ENCODE results near the gene CSF2. TPM values are rescaled to one million over a fixed set of nuclear protein-coding genes. Genes with fewer than 3 reads are reported as not detected.

CSF2 gene
- total RNA-seq, 1 experiment from 2014 or later = 0.80 TPM

DNA sequence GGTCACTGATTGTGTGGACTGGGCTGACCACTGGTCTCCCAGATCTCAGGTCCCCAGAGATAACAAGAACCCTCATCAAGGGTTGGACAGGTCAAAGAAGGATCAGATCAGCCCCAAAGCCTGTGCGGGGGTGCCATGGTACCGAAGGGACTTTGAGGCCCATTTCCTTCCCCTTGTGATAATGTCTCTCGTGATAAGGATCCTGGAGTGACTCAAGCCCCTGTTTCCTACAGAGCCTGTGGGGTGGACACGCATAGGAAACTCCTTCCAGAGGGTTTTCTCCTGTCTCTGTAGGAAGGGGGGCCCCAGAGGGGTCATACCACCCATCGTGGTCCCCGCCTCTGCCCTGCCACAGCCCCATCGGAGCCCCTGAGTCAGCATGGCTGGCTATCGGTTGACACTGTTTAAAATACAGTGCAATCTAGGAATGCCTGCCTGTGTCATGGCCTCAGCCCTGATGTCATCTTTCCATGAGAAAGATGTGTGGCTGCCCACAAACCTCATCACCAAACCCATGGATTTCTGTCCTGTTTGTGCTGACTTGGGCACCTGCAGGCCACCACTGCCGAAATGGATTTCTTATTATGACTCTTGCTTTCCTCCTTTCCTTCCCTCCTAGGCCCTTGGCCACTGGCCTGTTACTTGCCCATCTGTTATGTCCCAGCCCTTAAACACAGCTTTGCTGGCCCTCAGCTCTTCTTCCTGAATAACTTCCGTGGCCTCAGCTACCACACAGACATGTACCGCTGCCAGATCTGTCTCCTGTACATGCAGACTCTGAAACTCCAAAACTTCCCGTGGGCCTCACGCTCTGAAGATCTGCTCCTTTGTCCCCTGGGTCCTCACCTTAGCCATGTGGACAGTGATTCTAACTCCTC is 2.9 kb upstream of the CSF2 start:
- Mint-ChIP-seq H3K36me3 (ENCODE audit: insufficient read depth, unreplicated experiment) (peaks cover 2% of the 10 kb centered on the region), H3K9me3 (ENCODE audit: low read depth, unreplicated experiment) (no peaks in the 10 kb centered on the region), H3K4me1 (ENCODE audit: low read depth, unreplicated experiment) (peaks cover 35% of the 10 kb centered on the region), H3K27me3 (ENCODE audit: unreplicated experiment) (no peaks in the 10 kb centered on the region), H3K4me3 (ENCODE audit: low read depth, unreplicated experiment) (no peak overlapping the region), H3K27ac (ENCODE audit: unreplicated experiment) (no peak overlapping the region)
- intact Hi-C loops (cut with micrococcal nuclease; ENCODE audit: unreplicated experiment) = loop anchor here (10.0 kb wide), 1 partner anchor 294 kb away; the partner anchor contains the start of gene SLC22A5
- CTCF ChIA-PET = interaction anchor here (0.5 kb wide), 1 partner anchor 139 kb away, joined by 8 read pairs; no protein-coding TSS in a partner anchor
- BruUV-seq (replicated peaks) = no TSS peak
- TF ChIP-seq, protein P1, sequence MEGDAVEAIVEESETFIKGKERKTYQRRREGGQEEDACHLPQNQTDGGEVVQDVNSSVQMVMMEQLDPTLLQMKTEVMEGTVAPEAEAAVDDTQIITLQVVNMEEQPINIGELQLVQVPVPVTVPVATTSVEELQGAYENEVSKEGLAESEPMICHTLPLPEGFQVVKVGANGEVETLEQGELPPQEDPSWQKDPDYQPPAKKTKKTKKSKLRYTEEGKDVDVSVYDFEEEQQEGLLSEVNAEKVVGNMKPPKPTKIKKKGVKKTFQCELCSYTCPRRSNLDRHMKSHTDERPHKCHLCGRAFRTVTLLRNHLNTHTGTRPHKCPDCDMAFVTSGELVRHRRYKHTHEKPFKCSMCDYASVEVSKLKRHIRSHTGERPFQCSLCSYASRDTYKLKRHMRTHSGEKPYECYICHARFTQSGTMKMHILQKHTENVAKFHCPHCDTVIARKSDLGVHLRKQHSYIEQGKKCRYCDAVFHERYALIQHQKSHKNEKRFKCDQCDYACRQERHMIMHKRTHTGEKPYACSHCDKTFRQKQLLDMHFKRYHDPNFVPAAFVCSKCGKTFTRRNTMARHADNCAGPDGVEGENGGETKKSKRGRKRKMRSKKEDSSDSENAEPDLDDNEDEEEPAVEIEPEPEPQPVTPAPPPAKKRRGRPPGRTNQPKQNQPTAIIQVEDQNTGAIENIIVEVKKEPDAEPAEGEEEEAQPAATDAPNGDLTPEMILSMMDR (IDR thresholded peaks at IDR 0.05; ENCODE audit: unreplicated experiment) = no peak
- DNase-seq = no peak

DNA sequence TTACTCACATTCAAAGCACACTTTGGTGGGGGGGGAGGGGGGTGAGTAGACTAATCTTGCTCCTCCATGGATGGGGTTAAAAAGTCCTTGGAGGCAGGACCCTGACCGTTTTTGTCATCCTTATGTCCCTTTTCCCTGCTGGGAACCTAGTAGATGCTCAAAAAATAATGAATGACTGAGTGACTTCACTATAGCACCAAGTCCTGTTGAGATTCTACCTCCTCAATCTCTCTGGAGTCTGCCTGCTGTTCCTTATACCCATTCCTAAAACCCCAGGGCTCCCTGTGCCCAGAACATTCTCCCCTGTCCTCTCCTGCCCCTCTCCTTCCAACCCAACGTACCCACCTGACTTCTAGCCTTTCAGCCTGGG is 2.3 kb upstream of the CSF2 start:
- no peak for DNase-seq
- Mint-ChIP-seq H3K4me3 (ENCODE audit: low read depth, unreplicated experiment) (no peak overlapping the region), H3K9me3 (ENCODE audit: low read depth, unreplicated experiment) (no peaks in the 10 kb centered on the region), H3K4me1 (ENCODE audit: low read depth, unreplicated experiment) (peaks cover 39% of the 10 kb centered on the region), H3K36me3 (ENCODE audit: insufficient read depth, unreplicated experiment) (peaks cover 5% of the 10 kb centered on the region), H3K27ac (ENCODE audit: unreplicated experiment) (no peak overlapping the region), H3K27me3 (ENCODE audit: unreplicated experiment) (no peaks in the 10 kb centered on the region)
- TF ChIP-seq, protein P1 (IDR thresholded peaks at IDR 0.05; ENCODE audit: unreplicated experiment) = no peak
- no TSS peak for BruUV-seq (replicated peaks)
- intact Hi-C loops (cut with micrococcal nuclease; ENCODE audit: unreplicated experiment) = loop anchor here (10.0 kb wide), 1 partner anchor 293 kb away; the partner anchor contains the start of gene SLC22A5
- CTCF ChIA-PET = no interaction called here

DNA sequence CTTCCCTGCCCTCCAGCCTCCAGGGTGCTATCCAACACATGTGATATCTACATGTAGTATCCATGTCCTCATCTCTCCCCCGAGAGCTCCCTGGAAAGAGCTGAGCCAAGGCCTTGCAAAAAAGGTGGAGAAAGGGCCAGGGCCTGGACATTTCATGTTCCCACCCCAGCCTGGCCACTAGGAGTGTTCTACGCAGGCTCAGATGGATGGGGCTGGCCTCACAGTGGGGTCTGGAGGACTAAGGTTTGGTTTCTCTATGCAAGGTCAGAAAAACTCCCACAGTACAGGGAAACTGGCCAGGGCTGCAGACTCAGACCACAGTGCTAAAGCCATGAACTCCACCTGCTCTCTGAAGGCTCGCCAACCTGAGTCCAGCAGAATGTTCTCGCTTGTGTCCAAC is 1.5 kb upstream of the CSF2 start:
- TF ChIP-seq, protein P1 (IDR thresholded peaks at IDR 0.05; ENCODE audit: unreplicated experiment) = no peak
- no peak overlapping the region for H3K4me3 Mint-ChIP-seq (ENCODE audit: low read depth, unreplicated experiment)
- CTCF ChIA-PET = interaction anchor here (0.6 kb wide), 1 partner anchor 108 kb away, joined by 3 read pairs; no protein-coding TSS in a partner anchor
- DNase-seq = no peak
- H3K4me1 Mint-ChIP-seq (ENCODE audit: low read depth, unreplicated experiment) = peaks cover 39% of the 10 kb centered on the region
- no peak overlapping the region for H3K27ac Mint-ChIP-seq (ENCODE audit: unreplicated experiment)
- BruUV-seq (replicated peaks) = no TSS peak
- H3K36me3 Mint-ChIP-seq (ENCODE audit: insufficient read depth, unreplicated experiment) = peaks cover 5% of the 10 kb centered on the region
- H3K27me3 Mint-ChIP-seq (ENCODE audit: unreplicated experiment) = no peaks in the 10 kb centered on the region
- intact Hi-C loops (cut with micrococcal nuclease; ENCODE audit: unreplicated experiment) = loop anchor here (10.0 kb wide), 1 partner anchor 293 kb away; the partner anchor contains the start of gene SLC22A5
- H3K9me3 Mint-ChIP-seq (ENCODE audit: low read depth, unreplicated experiment) = no peaks in the 10 kb centered on the region

DNA sequence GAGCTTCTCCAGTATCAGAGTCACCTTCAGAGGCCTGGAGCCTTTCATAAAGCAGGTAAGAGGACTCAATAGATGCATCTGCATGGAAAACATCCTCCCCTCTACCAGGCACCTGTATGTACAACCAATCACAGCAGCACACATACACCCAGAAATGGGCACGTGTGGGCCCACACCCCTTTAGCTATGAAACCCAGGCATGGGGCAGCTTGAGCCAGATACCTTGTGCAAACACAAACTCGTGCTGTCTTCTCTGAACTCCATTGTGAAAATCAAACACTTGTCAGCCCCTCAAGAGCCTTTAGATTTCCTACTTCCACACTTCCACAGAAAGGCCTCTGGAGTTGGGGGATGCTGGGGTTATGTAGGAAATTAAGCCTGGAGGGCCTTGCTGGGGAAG is 1.1 kb upstream of the CSF2 start:
- Mint-ChIP-seq H3K4me1 (ENCODE audit: low read depth, unreplicated experiment) (peaks cover 39% of the 10 kb centered on the region), H3K36me3 (ENCODE audit: insufficient read depth, unreplicated experiment) (peaks cover 5% of the 10 kb centered on the region), H3K4me3 (ENCODE audit: low read depth, unreplicated experiment) (no peak overlapping the region), H3K9me3 (ENCODE audit: low read depth, unreplicated experiment) (no peaks in the 10 kb centered on the region), H3K27ac (ENCODE audit: unreplicated experiment) (no peak overlapping the region), H3K27me3 (ENCODE audit: unreplicated experiment) (no peaks in the 10 kb centered on the region)
- intact Hi-C loops (cut with micrococcal nuclease; ENCODE audit: unreplicated experiment) = loop anchor here (10.0 kb wide), 1 partner anchor 292 kb away; the partner anchor contains the start of gene SLC22A5
- CTCF ChIA-PET = interaction anchor here (0.6 to 1.8 kb wide), 3 partner anchors 9 to 107 kb away, joined by 3 to 8 read pairs (median 3); no protein-coding TSS in a partner anchor
- no TSS peak for BruUV-seq (replicated peaks)
- TF ChIP-seq, protein P1 (IDR thresholded peaks at IDR 0.05; ENCODE audit: unreplicated experiment) = no peak
- no peak for DNase-seq
